HG02970 (cell line): ENCODE data around the gene MARS2.
"Not testable (repeated sequence)": the region's sequence is repeated elsewhere in the genome, so short reads cannot be mapped to it uniquely, and the experiment has no call there.

ENCODE experiments used
- ATAC-seq: cut with Tn5 transposase; IDR thresholded peaks from one replicate; pipeline ENCODE4 v1.9.1; 2021; ENCODE audit warnings: mild to moderate bottlenecking, moderate library complexity, moderate number of reproducible peaks; ENCODE audit not compliant: unreplicated experiment, low FRiP score

The MARS2 gene

DNA sequence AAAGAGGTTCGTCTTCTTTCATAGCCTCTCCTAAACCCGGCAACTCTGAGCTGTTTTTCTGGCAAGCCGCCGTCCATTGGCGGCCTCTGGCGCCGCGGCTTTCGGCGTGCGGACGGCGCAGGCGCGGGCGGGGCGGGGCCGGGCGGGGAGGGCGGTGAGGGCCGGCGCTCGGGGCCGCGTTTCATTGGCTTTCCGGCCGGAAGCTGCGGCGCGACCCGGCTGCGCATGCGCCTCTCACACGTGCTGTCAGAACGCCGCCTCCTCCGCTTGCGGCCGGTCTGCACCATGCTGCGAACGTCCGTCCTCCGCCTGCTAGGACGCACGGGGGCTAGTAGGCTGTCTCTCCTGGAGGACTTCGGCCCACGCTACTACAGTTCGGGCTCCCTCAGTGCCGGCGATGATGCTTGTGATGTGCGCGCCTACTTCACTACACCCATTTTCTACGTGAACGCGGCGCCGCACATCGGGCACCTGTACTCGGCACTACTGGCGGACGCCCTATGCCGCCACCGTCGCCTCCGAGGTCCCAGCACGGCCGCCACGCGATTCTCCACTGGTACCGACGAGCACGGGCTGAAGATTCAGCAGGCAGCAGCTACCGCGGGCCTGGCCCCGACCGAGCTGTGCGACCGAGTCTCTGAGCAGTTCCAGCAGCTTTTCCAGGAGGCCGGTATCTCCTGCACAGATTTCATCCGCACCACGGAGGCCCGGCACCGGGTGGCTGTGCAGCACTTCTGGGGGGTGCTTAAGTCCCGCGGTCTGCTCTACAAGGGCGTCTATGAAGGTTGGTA lies at the start of gene MARS2:
MARS2 (plus strand) TSS at position 249 of the 791 bp plus-strand sequence; CDS start at position 286, 37 bp downstream.
- peak; percentile 92 for ATAC-seq

DNA sequence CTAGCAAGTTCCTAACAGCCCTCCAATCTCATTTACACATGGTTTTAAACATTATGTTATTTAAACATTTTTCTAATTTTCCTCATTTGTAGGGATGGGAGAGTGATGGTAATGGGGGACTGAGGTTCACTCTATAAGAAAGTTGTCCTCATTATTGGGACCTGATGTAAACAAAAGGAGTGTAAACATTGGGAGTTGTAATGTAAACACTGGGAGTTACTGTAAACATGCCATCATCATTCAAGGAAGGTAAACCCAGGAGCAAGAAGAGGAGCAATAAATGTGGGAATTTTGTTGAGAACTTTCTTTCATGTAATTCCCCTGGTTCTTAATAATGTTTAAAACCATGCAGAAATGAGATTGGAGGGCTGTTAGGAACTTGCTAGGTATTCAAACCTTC lies 47.6 kb upstream of the MARS2 start:
- ATAC-seq = no peak

DNA sequence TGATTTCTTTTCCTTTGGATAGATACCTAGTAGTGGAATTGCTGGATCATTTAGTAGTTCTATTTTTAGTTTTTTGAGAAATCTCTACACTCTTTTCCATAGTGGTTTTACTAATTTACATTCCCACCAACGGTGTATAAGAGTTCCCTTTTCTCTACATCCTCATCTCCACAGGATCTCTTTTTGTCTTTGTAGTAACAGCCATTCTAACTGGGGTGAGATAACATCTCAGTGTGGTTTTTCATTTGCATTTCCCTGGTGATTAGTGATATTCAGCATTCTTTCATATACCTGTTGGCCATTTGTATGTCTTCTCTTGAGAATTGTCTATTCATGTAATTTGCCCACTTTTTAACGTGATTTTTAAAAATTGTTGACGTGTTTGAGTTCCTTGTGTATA lies 43.5 kb upstream of the MARS2 start:
- ATAC-seq = no peak

DNA sequence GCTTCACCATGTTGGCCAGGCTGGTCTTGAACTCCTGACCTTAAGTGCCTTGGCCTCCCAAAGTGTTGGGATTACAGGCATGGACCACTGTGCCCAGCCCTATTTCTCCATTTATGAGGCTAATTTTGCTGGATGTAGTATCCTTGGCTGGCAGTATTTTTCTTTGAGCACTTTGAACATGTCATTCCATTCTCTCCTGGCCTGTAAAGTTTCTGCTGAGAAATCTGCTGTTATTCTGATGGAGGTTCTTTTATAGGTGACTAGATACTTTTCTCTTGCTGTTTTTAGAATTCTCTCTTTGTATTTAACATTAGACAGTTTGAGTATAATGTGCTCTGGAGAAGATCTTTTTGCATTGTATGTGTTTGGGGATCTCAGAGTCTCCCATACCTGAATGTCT lies 38.9 kb upstream of the MARS2 start:
- no peak for ATAC-seq

DNA sequence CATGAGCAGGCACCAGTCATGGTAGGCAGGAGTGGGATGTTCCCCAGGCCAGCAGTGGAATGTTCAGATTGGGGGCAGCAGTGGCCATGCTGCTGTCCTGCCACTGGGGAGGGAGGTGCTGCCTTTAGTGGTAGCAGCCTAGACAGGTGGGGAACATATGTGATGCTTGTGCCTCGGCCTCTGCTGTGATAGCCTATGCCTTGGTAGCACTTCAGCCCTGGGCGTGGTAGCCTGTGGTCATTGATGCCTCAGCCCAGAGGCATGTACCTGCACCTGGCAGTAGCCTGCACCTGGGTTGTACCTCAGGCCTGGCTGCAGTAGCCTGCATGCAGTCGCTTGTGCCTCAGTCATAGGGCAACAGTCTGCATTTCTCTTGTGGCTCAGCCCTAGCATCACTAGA lies 36.9 kb upstream of the MARS2 start:
- no peak for ATAC-seq

DNA sequence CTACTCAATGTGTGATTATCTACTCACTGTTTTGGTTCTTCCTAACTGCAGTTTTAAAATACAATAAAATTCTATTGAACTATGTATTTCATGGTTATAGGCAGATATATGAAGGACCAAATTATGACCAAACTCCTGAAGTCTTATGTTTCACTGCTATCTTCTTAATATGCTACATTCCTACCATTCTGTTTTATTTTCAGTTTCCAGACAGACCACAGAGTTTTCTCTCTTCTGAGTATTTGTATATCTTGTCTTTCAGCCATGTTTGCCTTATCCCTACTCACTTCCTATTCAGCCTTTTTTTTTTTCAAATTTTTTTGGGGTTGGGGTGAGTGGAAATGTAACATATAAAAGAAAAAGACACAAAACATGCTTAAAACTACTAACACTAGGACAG lies 36.1 kb upstream of the MARS2 start:
- no peak for ATAC-seq

DNA sequence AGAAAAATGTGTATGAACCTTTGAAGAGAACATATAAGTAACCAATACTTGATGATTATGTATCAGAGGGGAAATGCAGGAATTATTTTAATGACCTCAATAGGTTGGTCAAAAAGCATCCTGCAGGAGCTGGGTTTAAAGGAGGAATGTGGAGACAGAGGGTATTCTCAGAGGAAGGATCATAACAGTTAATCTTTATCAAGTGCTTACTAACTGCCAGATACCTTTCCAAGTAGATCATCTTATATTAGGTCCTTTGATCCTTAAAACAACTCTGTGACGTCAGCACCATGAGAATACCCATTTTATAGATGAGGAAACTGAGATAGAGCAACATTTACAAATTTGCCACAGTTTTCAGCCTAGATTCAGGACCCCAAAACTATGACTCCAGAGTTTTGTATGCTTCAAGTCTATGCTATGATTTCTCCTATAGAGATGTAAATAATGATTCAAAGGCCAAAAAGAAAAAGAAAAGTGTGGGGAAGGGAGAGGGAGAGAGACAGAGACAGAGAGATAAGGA lies 32.7 kb upstream of the MARS2 start:
- ATAC-seq = no peak

DNA sequence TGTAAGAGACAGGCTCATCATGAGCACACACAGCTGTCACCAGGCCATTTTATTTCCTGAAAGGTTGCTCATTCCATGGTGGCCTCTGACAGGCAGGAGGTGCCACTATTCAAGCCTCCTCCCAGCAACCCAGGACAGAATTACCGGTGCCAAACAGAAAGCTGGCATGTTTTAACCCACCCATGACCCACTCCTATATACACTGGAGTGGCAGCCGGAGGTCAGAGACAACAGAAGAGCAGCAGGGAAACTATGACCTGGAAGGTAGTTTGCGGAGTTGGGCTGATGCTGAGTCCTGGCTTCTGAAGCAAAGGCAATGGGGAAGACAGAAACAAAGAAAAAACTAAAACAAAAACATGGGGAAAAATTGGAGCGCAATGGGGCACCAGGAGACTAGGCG lies 32.1 kb upstream of the MARS2 start:
- no peak for ATAC-seq

DNA sequence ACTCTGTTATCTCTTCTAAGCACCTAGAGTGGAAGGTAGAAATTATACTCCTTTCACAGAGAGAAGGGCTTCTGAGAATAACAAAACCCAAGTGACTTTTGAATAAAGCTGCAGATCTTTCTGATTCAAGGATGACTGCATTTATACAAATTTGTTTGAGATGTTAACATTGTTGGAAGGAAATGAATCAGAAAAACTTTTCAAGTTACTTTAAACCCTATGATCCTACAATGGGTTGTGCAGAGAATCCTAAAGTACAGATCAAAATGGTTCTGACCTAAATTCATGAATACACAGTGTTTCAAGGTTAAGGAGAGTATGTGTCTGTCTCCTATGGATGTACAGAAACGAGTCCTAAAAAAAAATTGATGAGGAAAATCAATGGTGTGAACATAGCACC lies 31.6 kb upstream of the MARS2 start:
- ATAC-seq = no peak

DNA sequence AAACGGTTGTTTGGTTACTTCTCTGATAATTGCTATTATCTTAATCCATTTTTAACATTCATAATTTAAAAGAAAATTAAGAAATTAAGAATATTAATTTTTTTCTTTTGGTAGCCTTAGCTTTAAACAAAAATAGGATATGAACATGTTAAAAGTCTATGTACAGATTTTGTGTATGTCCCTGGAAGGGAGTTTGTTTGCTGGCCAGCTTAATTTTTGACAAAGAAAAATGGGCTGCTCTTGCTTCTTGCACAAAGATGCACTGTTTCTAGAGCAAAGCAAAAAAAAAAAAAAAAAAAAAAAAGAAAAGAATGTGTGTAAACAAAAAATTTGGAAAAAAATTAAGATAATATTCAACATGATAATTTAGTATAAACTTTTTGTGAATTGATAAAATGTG lies 31.1 kb upstream of the MARS2 start:
- ATAC-seq = no peak

DNA sequence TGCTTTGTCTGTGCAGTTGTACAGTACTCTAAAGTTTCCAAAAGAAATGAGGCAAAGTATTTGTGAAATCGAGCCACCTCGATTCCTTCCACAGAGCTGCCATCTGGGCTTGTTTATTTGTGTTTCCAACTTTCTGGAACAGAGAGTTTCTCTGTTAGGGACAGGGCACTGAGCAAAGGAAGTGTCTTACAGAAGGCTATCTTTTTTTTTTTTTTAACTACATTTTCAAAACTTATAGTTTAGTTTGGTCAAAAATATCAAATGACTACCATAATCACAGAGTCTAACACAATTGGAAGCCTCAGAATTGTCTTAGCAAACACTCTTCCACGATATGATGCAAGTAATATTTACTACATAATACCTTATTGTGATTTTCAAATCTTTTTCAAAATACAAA lies 30.6 kb upstream of the MARS2 start:
- ATAC-seq = no peak

DNA sequence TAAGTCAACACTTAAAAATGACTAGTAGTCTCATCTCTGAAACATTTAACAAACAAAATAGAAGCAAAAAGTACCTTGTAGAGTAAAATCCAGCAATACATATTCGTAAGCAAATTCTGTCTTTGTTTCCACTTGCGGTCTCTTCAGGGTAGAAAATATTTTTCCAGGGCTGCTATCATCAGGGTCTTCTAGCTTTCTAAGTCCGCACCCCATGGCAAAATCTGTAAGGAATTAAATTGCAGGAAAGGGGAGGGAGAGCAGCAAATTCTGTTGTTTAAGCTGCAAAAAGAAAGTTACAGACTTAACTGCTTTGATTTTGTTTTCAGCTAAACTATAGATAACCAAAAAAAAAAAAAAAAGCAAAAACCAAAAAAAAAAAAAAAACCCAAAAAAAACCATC lies 29.9 kb upstream of the MARS2 start, which contains the start of gene RFTN2:
RFTN2 (minus strand) TSS at position 342 of the 400 bp plus-strand sequence; CDS start at position 213, 129 bp downstream.
- no peak for ATAC-seq

DNA sequence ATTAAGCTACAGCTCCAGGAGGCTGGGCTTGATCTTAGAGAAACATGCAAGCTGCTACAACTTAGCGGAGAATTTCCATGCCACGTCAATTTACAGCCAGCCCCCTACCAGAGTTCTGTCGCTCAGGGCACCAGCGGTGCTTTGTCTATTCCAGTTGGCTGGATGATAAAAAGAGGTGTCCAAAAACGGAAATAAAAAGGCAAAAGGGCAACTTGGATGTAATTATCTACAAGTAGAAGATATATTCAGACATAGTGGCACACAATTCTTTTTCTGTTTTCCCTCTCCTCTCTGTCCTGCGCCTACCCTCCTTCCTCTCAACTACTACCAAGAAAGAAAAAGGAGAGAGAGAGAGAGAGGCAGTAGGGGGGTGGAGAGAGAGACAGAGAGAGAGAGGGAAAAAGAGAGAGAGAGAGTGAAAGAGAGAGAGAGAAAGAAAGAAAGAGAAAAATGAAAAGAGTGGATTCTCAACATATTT lies 29.4 kb upstream of the MARS2 start:
- no peak for ATAC-seq

DNA sequence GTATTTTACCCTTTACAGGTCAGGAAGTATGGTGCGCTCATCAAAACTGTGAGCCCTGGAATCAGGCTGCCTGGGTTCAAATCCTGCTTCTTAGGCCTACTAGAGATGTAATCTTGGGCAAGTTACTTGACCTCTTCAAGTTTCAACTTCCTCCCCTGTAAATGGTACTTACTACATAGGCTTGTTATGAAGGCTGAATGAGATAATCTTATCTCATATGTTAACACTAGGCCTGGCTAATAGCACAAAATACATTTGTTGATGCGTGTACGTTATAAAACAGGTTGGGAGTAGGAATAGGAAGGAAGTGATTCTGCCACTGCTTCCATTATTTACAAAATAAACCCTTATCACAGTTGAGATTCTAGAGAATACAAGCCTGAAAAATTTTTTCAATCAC lies 28.1 kb upstream of the MARS2 start:
- no peak for ATAC-seq

DNA sequence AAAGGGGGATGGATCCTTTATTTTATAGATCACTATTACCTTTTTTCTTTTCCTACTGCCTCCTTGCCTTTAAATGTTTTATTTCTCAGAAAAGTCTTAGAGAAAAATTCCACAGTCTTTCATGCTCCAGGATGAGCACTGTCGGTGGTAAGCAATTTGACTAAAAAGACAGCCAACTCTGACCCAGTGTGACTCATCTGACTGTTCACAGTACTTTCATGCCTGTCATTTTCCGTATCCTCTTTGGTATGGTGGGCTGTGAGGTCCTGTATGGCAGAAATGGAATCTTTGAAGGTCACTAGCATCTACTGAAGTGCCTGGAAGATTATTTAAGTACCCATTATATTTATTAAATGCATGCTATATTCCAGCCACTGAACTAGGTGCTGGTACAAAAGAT lies 27.7 kb upstream of the MARS2 start:
- ATAC-seq = no peak

DNA sequence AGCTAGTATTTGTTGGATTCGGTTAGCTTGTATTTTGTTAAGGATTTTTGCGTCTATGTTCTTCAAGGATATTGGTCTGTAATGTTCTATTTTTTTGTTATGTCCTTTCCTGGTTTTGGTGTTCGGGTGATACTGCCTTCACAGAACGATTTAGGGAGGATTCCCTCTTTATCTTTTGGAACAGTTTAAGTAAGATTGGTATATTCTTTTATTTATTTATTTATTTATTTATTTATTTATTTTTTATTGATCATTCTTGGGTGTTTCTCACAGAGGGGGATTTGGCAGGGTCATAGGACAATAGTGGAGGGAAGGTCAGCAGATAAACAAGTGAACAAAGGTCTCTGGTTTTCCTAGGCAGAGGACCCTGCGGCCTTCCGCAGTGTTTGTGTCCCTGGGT lies 10.0 kb upstream of the MARS2 start:
- not testable (repeated sequence) for ATAC-seq

DNA sequence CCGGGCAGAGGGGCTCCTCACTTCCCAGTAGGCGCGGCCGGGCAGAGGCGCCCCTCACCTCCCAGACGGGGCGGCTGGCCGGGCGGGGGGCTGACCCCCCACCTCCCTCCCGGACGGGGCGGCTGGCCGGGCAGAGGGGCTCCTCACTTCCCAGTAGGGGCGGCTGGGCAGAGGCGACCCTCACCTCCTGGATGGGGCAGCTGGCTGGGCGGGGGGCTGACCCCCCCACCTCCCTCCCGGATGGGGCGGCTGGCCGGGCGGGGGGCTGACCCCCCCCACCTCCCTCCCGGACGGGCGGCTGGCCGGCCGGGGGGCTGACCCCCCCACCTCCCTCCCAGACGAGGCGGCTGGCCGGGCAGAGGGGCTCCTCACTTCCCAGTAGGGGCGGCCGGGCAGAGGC lies 9.2 kb upstream of the MARS2 start:
- ATAC-seq = not testable (repeated sequence)

DNA sequence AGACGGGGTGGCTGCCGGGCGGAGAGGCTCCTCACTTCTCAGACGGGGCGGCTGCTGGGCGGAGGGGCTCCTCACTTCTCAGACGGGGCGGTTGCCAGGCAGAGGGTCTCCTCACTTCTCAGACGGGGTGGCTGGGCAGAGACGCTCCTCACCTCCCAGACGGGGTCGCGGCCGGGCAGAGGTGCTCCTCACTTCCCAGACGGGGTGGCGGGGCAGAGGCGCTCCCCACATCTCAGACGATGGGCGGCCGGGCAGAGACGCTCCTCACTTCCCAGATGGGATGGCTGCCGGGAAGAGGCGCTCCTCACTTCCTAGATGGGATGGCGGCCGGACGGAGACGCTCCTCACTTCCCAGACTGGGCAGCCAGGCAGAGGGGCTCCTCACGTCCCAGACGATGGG lies 8.6 kb upstream of the MARS2 start:
- ATAC-seq = not testable (repeated sequence)

DNA sequence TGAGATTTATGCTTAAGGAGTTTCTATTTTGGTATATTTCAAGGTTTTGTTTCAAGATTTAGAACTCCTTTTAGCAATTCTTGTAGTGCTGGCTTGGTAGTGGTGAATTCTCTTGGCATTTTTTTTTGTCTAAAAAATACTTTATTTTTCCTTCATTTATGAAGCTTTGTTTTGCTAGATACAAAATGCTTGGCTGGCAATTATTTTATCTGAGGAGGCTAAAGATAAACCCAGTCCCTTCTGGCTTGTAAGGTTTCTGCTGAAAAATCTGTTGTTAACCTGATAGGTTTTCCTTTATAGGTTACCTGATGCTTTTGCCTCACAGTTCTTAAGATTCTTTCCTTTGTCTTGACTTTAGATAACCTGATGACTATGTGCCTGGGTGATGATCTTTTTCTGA lies 5.4 kb upstream of the MARS2 start:
- ATAC-seq = not testable (repeated sequence)

DNA sequence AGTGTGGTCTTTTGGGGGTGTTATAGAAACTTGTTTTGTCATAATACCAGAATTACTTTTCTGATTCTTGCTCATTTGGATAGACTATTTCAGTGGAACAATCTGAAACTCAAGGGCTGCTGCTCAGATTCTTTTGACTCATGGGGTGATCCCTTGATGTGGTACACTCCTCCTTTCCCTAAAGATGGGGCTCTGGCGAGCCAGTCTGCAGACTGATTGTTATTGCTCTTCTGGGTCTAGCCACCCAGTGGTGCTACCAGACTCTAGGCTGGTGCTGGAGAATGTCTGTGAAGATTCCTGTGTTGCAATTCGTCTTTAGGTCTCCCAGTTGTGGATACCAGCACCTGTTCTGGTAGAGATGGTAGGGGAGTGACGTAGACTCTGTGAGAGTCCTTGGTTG lies 4.2 kb upstream of the MARS2 start:
- ATAC-seq = no peak

DNA sequence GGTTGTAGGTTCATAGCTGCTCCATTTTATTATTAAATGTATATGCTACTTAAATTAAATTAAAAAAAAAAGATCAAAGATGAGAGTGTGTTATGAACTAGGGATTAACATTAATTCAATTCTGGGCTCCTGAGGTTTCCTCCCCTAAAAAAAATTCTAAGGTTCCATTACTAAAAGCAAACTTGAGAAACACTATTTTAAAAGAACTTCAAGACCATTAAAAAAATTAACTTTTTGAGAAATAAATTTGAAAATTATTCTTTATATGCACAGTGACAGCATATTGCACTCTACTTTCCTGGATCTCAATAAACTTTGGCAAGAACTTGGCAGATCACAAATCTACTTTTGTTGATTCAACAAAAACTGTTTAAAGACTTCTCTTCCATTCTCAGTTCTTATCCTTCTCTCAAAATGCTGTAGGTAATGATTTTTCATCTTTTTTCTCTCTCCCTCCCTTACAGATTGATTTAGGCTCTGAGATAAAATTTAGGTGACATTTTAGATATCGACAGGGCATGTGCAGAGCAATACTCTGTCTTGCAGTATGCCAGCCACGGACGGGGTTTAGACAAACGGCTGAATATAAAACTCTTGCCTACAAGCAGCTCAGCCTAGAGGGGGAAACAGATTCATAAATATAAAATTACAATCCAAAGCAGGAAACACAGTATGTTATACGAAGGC lies 592 bp upstream of the MARS2 start:
- ATAC-seq = peak; percentile 32
